Caco-2 (cell line): ENCODE measurements around the gene TAPBP. TPM values are rescaled to one million over a fixed set of nuclear protein-coding genes. Genes with fewer than 3 reads are reported as not detected.
"Not testable (repeated sequence)": the region's sequence is repeated elsewhere in the genome, so short reads cannot be mapped to it uniquely, and the experiment has no call there.

ENCODE experiments used
- BruUV-seq: library from RNA; stranded (reverse); fragments of 400-500 nt; replicated peaks from 2 replicates; lab custom pipeline; 2021; lab: Mats Ljungman, UMichigan
- CTCF ChIA-PET: fragments of 300-600 bp; sonication (Branson Sonifier 250); formaldehyde crosslinking; loops from one replicate; lab custom pipeline; 2022; ENCODE audit warnings: antibody characterized with exemption; lab: Charles Lee
- POLR2A ChIA-PET: fragments of 300-600 bp; sonication (Branson Sonifier 250); formaldehyde crosslinking; loops from one replicate; lab custom pipeline; 2022; ENCODE audit warnings: antibody characterized with exemption; lab: Charles Lee
- DNase-seq, 2 experiments: peaks; one replicate each; pipeline versions ENCODE4 v3.0.0 to v3.0.0-alpha.2; 2020 to 2022
- H3K27me3 ChIP-seq: replicated peaks from 2 replicates; pipeline ENCODE4 v1.6.0; 2011; ENCODE audit warnings: low read length; ENCODE audit not compliant: control insufficient read depth, insufficient read depth
- H3K36me3 ChIP-seq: 2 replicates; pipeline ENCODE4 v1.5.1; 2011; ENCODE audit warnings: low read length; ENCODE audit not compliant: control insufficient read depth, insufficient read depth
- H3K4me1 ChIP-seq: fragments of 250-450 bp; sonication (Bioruptor Pico); 2 replicates; pipeline ENCODE4 v1.5.1; 2020; ENCODE audit warnings: mild to moderate bottlenecking
- H3K4me3 ChIP-seq: 2 replicates; pipeline ENCODE4 v1.5.1; 2011; ENCODE audit warnings: low read depth, mild to moderate bottlenecking, control low read depth, low read length
- H3K9me3 ChIP-seq: fragments of 250-450 bp; sonication (Bioruptor Pico); 2 replicates; pipeline ENCODE4 v1.5.1; 2020; ENCODE audit warnings: mild to moderate bottlenecking, moderate library complexity
- H3K27ac Mint-ChIP-seq: one replicate; pipeline ENCODE4 v1.8.0; 2022; ENCODE audit warnings: mixed read lengths; ENCODE audit not compliant: unreplicated experiment
- H3K27me3 Mint-ChIP-seq: one replicate; pipeline ENCODE4 v1.8.0; 2022; ENCODE audit warnings: mixed read lengths; ENCODE audit not compliant: insufficient read depth, unreplicated experiment
- H3K36me3 Mint-ChIP-seq: one replicate; pipeline ENCODE4 v1.8.0; 2022; ENCODE audit warnings: mild to moderate bottlenecking, mixed read lengths; ENCODE audit not compliant: insufficient read depth, unreplicated experiment
- H3K4me1 Mint-ChIP-seq: one replicate; pipeline ENCODE4 v1.8.0; 2022; ENCODE audit warnings: low read depth, mixed read lengths; ENCODE audit not compliant: unreplicated experiment
- H3K4me3 Mint-ChIP-seq: one replicate; pipeline ENCODE4 v1.8.0; 2022; ENCODE audit warnings: mild to moderate bottlenecking, moderate library complexity, mixed read lengths; ENCODE audit not compliant: unreplicated experiment
- H3K9me3 Mint-ChIP-seq: one replicate; pipeline ENCODE4 v1.8.0; 2022; ENCODE audit warnings: mixed read lengths; ENCODE audit not compliant: unreplicated experiment
- CTCF ChIP-seq, 2 experiments: fragments of 200-600 bp in 1 of 2; IDR thresholded peaks; 1 replicate in 1 of 2; 2 replicates in 1 of 2; pipeline versions ENCODE4 v1.5.1 to v1.8.0; 2011 to 2022; ENCODE audit warnings: antibody characterized with exemption in 1 of 2, control low read depth in 1 of 2, inconsistent platforms in 1 of 2, low read depth in 1 of 2, low read length in 1 of 2, mild to moderate bottlenecking in 1 of 2, moderate library complexity in 1 of 2; ENCODE audit not compliant: insufficient read depth in 1 of 2, severe bottlenecking in 1 of 2, unreplicated experiment in 1 of 2
- intact Hi-C: fragments of 100-400 bp; cut with micrococcal nuclease; formaldehyde crosslinking; loops from one replicate; pipeline ENCODE4 v1.10.0; 2022; ENCODE audit not compliant: unreplicated experiment
- total RNA-seq: library from RNA; stranded (reverse); gene quantifications from 2 replicates; pipeline ENCODE4 v1.2.3, GENCODE V29; 2022

The TAPBP gene
- total RNA-seq, 1 experiment from 2014 or later: 36.7 TPM

GRCh38 chr6:33288141-33288920, 25.5 kb downstream of the TAPBP start:
- BruUV-seq: TSS peak; percentile 56
- peaks cover 73% of the 10 kb centered on the region for H3K36me3 Mint-ChIP-seq

GRCh38 chr6:33286946-33287914, 26.6 kb downstream of the TAPBP start:
- Histone ChIP-seq H3K36me3 (0 out of 2 replicates have a peak, but pooled peaks cover 1% of the 10 kb centered on the region), H3K4me3 (no peak overlapping the region), H3K9me3 (no peaks in the 10 kb centered on the region), H3K27me3 (no peaks in the 10 kb centered on the region), H3K4me1 (peaks cover 7% of the 10 kb centered on the region; the same call in 1 of the 2 replicates)
- peaks cover 13% of the 10 kb centered on the region for H3K4me1 Mint-ChIP-seq
- H3K27ac Mint-ChIP-seq: peak overlapping the region; percentile 19
- peaks cover 62% of the 10 kb centered on the region for H3K36me3 Mint-ChIP-seq
- DNase-seq: no peak
- TF ChIP-seq CTCF (IDR thresholded peaks at IDR 0.05; ENCODE audit: insufficient read depth in 1 of 2, low read depth in 1 of 2, low read length in 1 of 2, severe bottlenecking in 1 of 2, unreplicated experiment in 1 of 2): no peak
- no peaks in the 10 kb centered on the region for H3K27me3 Mint-ChIP-seq
- POLR2A ChIA-PET: no interaction called here
- BruUV-seq: no TSS peak
- H3K9me3 Mint-ChIP-seq: no peaks in the 10 kb centered on the region
- intact Hi-C loops: no loop called here
- CTCF ChIA-PET: no interaction called here
- H3K4me3 Mint-ChIP-seq: peak overlapping the region; percentile 87

More at GRCh38 chr6:33288141-33288920, 25.5 kb downstream of the TAPBP start:
- Mint-ChIP-seq H3K27me3 (no peaks in the 10 kb centered on the region), H3K9me3 (no peaks in the 10 kb centered on the region), H3K4me1 (peaks cover 13% of the 10 kb centered on the region), H3K4me3 (peak overlapping the region; percentile 87), H3K27ac (peak overlapping the region; percentile 94)
- H3K36me3 ChIP-seq: 0 out of 2 replicates have a peak, but pooled peaks cover 2% of the 10 kb centered on the region
- peaks cover 7% of the 10 kb centered on the region; the same call in 1 of the 2 replicates for H3K4me1 ChIP-seq
- no peak for TF ChIP-seq CTCF (IDR thresholded peaks at IDR 0.05; ENCODE audit: insufficient read depth in 1 of 2, low read depth in 1 of 2, low read length in 1 of 2, severe bottlenecking in 1 of 2, unreplicated experiment in 1 of 2)
- H3K27me3 ChIP-seq: no peaks in the 10 kb centered on the region
- peak overlapping the region; percentile 65 for H3K4me3 ChIP-seq
- POLR2A ChIA-PET: interaction anchor here (0.8 to 2.5 kb wide), 7 partner anchors 10 to 317 kb away, joined by 3 to 22 read pairs (median 9); partner anchors contain the start of genes B3GALT4, HSD17B8, RGL2 and RPS18
- DNase-seq: no peak
- no peaks in the 10 kb centered on the region for H3K9me3 ChIP-seq
- CTCF ChIA-PET: interaction anchor here (0.7 to 2.2 kb wide), 5 partner anchors 9 to 130 kb away, joined by 3 to 9 read pairs (median 4); partner anchors contain the start of genes B3GALT4, CUTA and RGL2
- intact Hi-C loops: no loop called here

- H3K36me3 ChIP-seq, H3K4me1 Mint-ChIP-seq, H3K9me3 ChIP-seq, H3K4me3 Mint-ChIP-seq, POLR2A ChIA-PET, H3K4me3 ChIP-seq, H3K27me3 ChIP-seq, CTCF ChIA-PET, H3K9me3 Mint-ChIP-seq, DNase-seq, H3K27me3 Mint-ChIP-seq, H3K27ac Mint-ChIP-seq, H3K4me1 ChIP-seq, BruUV-seq, intact Hi-C loops: not testable (repeated sequence)
- peaks cover 55% of the 10 kb centered on the region for H3K36me3 Mint-ChIP-seq
Measured at GRCh38 chr6:33285214-33285613, 28.7 kb downstream of the TAPBP start.
